Subcutaneous adipose tissue (tissue), 4 donors: ENCODE data around the gene SLC16A5. TPM values are rescaled to one million over a fixed set of nuclear protein-coding genes. Genes with fewer than 3 reads are reported as not detected.

Experiments used
- total RNA-seq, 4 donors: library from RNA; depleted of rRNA; stranded (reverse); fragments of >200 nt; gene quantifications; one replicate each; pipeline ENCODE4 v1.1.0, GENCODE V29; 2016
- TF ChIP-seq, protein P1 (sequence below): fragments of 450-650 bp; IDR thresholded peaks from one replicate; pipeline ENCODE4 v1.5.1; 2016; ENCODE audit warnings: low read depth, mild to moderate bottlenecking, control low read depth, antibody characterized with exemption, moderate library complexity

SLC16A5 gene
- total RNA-seq, 4 donors from 2014 or later, result 11.7 to 30.0 (median 13.2) TPM

DNA sequence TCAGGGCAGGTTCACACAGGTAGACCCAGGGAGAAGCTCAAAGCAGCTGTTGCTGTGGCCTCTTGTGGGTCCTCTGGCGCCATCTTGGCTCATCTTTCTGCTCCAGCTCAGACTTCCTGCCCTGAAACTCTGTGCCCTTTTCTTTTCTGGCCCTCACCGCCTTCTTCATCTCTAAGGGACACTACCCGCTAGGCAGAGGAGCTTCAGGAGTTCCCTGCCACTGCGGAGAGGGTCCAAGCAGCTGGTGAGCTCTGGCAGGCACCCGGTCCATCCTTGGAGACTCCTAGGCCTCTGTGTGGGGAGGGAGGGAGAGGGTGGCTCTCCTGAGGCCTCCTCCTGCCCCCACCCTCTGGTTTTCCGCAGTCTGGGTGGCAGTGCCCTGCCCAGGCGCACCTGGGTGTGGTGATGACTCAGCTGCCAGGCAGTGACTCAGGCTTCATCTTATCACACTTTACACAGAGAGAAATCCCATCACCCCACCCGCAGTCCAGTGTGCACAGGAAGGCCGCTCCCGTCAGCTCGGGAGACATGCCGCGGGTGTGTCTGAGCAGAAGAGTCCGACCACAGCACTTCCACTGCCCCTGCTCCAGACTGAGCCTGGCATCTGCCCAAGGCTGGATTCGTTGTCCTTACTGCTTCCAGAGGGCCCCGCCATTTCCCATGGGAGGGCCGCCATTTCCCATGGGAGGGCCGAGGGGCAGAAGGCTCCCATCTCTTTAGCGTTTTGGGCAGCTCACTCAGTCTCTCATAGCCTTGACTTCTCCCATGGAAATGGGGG is 36.5 kb downstream of the SLC16A5 start:
- TF ChIP-seq, protein P1, sequence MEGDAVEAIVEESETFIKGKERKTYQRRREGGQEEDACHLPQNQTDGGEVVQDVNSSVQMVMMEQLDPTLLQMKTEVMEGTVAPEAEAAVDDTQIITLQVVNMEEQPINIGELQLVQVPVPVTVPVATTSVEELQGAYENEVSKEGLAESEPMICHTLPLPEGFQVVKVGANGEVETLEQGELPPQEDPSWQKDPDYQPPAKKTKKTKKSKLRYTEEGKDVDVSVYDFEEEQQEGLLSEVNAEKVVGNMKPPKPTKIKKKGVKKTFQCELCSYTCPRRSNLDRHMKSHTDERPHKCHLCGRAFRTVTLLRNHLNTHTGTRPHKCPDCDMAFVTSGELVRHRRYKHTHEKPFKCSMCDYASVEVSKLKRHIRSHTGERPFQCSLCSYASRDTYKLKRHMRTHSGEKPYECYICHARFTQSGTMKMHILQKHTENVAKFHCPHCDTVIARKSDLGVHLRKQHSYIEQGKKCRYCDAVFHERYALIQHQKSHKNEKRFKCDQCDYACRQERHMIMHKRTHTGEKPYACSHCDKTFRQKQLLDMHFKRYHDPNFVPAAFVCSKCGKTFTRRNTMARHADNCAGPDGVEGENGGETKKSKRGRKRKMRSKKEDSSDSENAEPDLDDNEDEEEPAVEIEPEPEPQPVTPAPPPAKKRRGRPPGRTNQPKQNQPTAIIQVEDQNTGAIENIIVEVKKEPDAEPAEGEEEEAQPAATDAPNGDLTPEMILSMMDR, result no peak

DNA sequence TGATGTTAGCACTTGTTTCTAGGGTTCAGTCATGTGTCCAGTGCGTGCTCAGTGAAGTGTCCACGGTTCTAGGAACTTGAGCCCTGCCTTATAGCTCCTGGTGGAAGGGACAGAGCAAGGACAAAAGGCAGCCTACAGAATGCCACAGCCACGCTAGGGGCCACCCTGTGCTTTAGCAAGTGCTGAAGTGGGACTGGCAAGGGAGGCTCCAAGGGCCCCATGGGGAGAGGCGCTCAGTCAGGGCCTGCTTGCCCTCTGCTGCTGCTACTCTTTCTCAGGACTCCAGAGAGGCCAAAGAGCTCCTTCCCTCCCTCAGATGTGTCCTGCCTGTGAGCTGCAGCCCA is 37.0 kb downstream of the SLC16A5 start:
- TF ChIP-seq, protein P1, result no peak

DNA sequence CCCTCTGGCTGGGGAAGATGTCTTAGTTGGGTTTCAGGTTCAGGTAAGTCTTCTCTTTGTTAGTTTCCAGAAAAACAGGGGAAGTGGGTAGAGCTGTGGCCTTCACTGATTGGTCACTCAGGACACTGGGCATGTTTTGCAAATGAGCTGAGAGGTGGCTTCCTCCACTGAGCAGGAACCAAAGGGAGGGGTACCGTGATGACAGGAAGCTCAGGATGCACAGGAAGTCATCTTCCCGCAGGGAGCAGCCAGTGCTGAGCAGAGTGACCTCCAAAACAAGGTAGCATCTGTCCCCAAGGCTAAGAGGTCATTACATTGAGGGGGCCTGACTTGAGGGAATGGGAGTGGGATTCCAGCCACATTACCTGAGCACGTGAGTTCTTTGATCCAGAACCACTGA is 38.2 kb downstream of the SLC16A5 start:
- TF ChIP-seq, protein P1, result no peak

DNA sequence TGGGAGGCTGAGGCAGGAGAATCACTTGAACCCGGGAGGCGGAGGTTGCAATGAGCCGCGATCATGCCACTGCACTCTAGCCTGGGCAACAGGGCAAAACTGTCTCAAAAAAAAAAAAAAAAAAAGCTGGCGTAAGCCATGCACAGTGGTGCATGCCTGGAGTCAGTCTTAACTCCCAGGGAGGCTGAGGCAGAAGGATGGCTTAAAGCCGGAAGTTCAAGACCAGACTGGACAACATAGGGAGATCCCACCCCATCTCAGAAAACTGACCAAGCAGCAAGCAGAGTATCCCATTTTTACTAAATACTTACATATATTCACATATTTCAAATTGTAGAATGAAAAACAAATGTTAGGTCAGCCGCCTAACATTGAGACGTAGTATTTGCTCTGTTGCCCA is 39.2 kb downstream of the SLC16A5 start:
- TF ChIP-seq, protein P1, result no peak

DNA sequence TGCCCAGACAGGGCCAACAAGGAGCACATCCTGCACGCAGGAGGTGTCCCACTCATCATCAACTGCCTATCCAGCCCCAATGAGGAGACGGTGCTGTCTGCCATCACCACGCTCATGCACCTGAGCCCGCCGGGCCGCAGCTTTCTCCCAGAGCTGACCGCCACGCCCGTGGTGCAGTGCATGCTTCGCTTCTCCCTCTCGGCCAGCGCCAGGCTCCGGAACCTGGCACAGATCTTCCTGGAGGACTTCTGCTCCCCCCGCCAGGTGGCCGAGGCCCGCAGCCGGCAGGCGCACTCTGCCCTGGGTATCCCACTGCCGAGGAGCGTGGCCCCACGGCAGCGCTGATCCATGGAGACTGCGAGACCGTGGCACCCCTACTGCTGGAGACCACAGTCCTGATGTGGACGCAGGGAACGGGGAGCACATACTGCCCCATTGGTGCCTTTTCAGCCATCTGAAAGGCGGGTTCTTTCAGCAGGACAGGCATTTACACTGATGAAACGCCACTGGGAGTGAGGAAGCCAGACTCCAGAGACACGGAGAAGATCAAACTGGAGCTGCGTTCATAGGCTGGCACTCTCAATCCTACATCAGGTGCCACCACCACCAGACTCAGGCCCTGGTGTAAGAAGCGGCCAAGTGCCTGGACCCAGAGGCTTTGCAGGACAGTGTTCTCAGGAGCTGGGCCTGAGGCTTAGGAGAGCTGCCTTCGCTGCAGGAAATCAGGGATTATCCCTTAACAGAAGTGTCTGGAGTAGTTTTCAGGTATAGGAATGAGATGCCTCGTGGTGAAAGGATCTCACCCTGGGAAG is 41.1 kb downstream of the SLC16A5 start:
- TF ChIP-seq, protein P1, result no peak

DNA sequence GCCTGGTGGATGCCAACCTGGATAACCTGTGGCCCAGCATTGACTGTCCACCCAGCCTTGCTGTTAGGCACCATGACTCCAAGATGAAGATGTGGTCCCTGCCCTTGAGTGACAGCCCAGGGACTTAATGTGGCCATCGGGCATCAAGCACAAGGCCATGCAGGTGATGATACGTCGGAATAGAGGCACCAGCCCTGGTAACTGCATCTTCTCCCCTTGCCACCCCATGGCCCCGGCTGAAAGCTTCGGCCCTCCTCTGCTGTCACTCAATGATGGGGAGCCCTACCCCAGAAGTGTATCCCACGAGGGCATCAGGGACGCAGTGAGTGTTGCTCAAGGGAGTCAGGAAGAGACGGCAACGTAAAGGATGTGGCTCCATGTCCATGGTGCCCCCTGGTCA is 41.8 kb downstream of the SLC16A5 start:
- TF ChIP-seq, protein P1, result no peak

DNA sequence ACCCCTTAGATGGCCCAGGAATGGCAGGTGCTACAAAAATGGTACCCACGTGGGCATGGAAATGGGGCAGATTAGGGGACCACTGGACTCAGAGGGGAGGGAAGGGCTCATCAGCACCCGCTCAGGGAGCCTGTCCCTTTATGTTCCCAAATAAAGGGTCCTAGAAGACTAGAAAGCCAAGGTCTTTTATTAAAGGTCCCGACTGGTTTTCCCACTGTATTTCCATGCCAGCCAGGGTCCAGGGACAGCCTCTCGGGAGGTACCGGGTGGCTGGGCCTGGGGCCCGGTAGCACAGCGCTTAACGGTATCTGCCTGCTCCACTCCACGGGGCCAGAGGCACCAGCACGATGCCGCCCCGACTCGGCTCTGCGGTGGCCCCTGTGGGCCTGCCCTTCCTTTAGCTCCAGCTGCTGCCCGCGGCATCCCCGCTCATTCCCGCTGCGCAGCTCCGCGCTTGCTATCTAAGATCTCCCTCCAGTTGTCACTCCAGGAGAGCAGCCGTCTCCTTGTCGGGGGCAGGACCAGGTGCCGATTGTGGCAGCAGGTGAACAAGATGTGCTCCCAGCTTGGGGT is 42.4 kb downstream of the SLC16A5 start:
- TF ChIP-seq, protein P1, result no peak
